Ramos (cell line): ENCODE data around the gene PKNOX2.

Experiments used
- in situ Hi-C: fragments of 300-500 bp; cut with MboI; formaldehyde crosslinking; loops from one replicate; pipeline ENCODE4 v1.14.3; 2022; ENCODE audit warnings: low sequenced_read_pairs; ENCODE audit not compliant: unreplicated experiment

The PKNOX2 gene

DNA sequence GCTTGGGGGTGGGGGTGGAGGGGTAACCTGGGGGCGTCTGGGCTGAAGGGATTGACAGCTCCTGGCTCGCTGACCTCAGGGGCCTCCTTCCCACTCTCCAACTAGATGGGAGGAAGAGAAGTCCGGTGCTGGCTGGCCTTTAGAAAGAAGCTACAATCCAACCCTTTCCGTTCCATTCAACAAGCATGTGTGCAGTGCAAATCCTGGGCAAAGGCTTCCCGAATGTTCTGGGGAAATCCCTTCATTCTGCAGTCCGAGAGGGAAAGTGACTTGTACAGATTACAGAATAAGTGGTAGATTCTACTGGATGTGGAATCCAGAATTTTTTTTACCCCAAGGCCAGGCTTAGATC, 181.6 kb downstream of the PKNOX2 start:
- in situ Hi-C loops = loop anchor here (10.0 kb wide), 1 partner anchor 381 kb away; no protein-coding TSS in a partner anchor

DNA sequence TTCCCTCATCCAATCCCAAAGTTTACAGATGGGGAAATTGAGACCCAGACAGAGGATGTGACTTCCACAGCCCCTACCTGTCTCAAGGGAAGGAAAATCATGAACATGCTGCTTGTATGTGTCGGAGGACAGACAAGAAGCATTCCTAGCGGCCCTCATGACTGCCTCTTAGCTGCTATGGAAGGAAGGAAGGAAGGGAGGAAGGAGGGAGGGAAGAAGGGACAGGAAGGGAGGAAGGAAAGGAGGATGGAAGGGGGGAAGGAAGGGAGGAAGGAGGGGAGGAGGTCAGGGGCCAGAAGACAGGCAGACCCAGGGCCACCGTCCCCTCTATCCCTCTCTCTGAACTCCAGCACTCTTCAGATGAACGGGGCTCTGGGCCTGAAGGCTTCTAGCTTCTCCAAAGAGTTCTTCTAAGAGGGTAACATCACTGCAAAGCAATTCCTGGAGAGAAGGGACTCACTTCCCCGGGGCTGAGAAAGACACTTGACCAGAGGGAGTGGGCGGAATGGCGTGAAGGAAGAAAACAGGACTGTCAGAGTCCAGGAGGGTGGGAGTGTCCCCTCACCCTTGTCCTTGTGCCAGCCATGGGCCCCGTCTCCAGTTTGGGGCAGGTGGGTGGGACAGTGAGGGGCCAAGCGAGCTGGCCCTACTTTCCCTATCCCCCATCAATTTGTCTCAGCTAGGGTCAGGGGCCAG, 182.2 kb downstream of the PKNOX2 start:
- in situ Hi-C loops = loop anchor here (10.0 kb wide), 1 partner anchor 382 kb away; no protein-coding TSS in a partner anchor

DNA sequence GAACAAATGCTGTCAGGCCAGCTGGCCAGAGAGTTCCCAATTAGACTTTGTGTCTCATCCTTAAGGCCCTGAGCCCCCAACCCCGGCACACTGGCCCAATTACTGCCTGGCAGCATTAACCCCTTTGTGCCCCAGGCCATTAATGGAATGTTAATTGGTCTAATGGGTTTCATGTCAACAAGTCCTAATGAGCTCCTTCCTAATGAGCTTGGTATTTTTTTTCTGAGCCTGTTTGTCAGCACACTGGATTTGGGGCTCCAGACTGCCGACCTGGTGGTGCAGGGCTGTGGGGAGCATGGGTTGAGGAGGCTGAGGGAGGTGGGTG, 182.7 kb downstream of the PKNOX2 start:
- in situ Hi-C loops = loop anchor here (10.0 kb wide), 1 partner anchor 382 kb away; no protein-coding TSS in a partner anchor

DNA sequence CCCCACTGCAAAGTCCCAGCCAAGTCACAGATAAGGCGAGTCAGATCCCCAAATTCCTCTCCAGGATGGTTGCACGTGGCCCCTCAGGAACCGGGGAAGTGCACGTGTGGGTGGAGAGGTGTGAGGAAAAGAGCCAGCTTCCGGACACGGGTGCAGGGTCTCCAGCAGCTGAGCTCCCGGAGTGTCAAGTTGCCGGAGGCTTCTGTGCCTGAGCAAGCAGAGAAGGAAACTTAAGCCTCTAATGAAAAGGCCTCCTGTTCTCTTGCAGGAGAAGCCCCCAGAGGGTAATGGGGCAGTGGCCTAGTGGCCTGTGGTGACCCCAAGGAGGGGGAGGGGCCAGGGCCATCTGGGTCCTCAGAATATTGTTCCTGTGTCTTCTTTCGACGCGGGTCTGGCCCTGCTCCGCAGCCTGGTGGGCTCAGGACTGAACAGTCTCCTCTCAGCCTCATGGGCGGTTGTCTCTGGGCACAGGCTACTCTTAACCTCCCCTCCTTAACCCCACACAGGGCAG, 183.6 kb downstream of the PKNOX2 start:
- in situ Hi-C loops = loop anchor here (10.0 kb wide), 1 partner anchor 383 kb away; no protein-coding TSS in a partner anchor

DNA sequence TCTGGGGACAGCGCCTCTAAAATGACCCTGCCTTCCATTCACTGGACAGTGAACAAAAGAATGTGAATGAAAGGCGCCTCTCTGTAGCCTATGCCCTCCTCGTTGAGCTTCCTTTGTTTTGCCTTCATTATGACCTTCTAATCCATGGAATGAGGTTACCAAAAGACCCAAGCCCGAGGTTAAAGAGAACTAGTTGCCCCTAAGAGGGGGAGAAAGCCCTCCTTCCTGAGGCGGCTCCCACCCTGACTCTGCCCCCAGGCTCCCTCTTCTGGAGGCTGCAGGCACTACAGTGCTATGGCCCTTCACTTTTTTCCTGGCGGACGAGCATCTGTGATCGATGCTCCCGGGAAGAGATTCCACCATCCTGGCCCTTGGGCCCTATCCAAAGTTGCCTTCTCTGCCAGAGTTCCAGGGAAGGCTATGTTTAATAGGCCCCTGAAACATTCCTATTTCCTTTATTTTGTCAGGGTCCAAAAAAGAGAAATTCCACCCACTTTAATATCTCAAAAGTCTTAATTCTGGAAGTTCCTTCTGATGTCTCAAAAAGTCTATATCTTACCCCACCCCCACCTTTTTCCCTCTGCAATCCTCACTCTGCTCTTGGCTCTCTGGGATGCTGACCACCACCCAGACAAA, 184.2 kb downstream of the PKNOX2 start:
- in situ Hi-C loops = loop anchor here (10.0 kb wide), 1 partner anchor 384 kb away; no protein-coding TSS in a partner anchor

- in situ Hi-C loops = no loop called here
Observed at GRCh38 chr11:125350206-125351032, 185.9 kb downstream of the PKNOX2 start.

GRCh38 chr11:125351033-125351867, 186.7 kb downstream of the PKNOX2 start:
- in situ Hi-C loops = no loop called here

GRCh38 chr11:125351868-125352250, 187.3 kb downstream of the PKNOX2 start:
- in situ Hi-C loops = no loop called here

DNA sequence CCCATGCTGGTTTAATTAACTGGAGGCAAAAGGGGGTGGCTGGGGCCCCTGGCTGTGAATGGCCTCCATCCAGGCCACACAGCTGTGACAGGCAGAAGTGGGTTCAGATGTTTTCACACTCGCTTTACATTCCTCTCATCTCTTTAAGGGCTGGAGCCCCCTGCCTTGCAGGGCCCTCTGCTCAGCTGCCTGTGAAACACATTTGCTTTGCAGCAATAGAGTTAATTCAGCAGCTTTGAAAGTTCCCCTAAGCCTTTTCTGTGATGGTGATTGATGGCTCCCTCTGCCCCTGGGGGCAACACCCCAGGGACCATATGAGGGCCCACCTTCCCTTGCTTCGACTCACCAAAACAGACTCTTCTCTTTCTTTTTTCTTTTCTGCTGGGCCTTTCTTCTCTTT, 192.2 kb downstream of the PKNOX2 start:
- in situ Hi-C loops = no loop called here

GRCh38 chr11:125357551-125357950, 193.0 kb downstream of the PKNOX2 start:
- in situ Hi-C loops = no loop called here

DNA sequence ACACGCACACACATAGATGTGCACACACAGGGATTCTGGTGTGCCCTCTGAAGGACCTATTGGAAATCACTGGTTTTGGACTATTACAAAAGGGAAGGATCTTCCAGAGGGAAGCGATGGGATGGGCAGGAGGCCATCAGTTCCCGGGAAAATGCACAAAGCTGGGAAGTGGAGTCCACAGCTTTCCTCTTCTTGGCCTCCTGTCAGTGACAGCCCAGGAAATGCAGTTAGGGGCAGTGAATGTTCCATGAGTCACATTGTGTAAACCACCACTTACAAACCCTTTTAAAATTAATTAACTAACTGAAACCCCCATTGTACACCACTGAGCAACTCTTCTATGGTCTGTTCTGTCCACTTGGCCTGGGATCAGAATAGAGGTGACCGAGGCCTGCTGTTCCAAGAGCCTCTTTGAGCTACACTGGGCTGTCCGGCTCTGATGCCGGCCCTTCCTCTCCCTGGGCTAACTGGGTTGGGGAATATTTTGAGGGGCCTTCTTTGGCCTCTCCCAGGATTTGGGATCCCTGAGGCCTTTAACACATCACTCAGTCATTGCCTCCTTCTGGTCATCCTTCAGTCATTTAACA, 193.8 kb downstream of the PKNOX2 start:
- in situ Hi-C loops = no loop called here

- in situ Hi-C loops = no loop called here
Observed at GRCh38 chr11:125359130-125359529, 194.6 kb downstream of the PKNOX2 start.

DNA sequence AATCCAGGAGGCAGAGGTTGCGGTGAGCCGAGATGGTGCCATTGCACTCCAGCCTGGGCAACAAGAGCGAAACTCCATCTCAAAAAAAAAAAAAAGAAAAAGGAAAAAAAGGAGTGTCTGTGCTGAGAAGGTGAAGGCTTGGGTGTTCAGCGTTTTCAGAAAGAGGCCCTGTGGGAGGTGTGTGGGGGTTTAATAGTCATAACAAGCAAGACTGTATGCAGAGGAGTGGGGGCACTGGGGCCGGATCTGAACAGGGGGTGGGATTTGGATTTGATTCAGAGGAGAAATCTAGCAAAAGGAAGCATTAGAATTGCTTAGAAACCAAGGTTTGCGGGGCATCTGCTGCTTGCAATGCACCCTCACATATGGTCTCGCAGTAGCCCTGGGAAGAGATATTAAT, 195.5 kb downstream of the PKNOX2 start:
- in situ Hi-C loops = no loop called here

DNA sequence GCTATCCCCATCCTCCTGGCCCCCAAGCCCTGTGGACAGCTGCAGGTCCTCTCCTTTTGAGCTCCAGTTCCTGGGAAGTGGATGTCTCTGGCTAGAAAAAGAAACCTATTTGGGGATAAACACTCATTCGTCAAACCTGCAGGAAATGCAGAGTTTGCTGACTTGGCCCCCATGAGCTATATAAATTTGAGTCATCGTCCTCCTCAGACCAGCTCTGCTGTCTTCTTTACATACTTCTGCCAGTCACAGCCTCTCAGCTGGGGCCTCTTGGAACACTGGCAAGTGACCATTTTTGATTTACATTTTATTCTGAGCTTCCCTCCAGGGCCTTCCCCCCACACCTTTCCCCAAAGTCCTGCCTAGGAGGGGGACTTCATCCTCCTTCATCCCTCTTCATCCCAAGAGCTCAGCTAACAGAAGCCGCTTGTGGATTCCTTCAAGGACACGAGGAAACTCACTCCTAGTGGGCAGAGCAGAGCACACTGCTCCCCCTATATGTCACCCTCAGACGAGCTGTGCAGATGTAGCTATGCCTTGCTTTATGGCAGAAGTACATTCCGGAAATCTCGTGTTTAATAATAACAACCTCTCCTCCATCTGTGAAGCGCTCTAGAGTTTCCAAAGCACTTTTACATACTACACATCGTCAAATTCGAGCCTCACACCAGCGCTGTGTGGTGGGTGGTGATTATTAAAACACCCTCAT, 199.7 kb downstream of the PKNOX2 start:
- in situ Hi-C loops = no loop called here

GRCh38 chr11:125365196-125365931, 200.8 kb downstream of the PKNOX2 start:
- in situ Hi-C loops = no loop called here

DNA sequence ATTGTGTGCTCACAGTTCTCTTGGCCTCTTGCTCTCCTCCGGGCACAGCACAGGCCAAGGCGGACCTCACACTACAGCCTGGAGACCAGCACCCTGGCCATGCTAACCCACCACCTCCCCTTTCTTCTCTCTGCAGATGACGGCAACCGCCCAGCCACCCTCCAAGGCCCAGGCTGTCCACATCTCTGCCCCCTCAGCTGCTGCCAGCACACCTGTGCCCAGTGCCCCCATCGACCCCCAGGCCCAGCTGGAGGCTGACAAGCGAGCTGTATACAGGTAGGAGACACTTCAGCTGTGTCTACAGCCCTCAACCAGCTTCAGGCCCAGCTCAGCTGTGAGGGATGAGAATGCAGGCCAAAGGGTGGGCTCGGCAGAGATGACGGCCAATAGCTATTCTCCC, 203.2 kb downstream of the PKNOX2 start:
- in situ Hi-C loops = no loop called here

DNA sequence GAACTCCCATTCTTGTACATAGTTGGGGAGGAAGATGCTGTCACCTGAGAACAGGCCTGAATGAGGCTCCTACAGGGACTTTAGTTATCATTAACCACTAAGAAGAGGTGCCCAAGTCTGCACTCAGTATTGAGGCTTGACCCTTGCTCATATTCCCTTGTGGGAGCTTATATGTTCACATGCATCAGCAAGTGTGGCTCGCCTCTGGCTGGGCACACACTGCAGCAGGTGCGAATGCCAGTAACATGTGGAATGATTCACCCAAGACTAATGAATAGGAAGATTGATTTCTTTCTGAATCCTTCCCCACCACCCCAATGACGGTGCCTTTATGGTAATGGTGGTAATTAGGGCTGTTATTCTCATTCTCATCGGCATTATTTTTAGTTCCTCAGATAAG, 204.2 kb downstream of the PKNOX2 start:
- in situ Hi-C loops = no loop called here

DNA sequence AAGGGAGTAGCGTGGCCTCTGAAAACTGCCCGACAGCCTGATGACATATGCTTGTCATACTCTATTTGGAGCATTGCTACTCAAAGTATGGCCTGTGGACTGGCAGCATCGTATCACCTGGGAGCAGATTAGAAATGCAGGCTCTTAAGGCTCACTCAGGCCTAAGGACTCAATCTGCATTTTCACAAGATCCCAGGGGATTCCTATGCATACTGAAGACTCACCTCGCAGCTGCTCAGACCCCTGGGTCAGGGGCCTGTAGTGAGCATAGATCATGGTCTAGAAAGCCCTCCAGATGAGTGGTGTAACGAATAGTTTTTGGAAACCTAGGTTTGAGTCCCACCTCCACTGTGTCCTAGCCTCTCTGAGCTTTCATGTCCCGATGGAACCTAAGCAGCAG, 205.3 kb downstream of the PKNOX2 start:
- in situ Hi-C loops = no loop called here
